Uterus (tissue), 2 donors: Measurements from ENCODE around the gene FASTK.

ENCODE experiments used
- POLR2A ChIP-seq, 2 donors: fragments of 450-650 bp; IDR thresholded peaks; one replicate each; pipeline ENCODE4 v1.6.1; 2016; ENCODE audit warnings: antibody characterized with exemption in 2 of 2, mild to moderate bottlenecking in 1 of 2, moderate library complexity in 1 of 2
- TF ChIP-seq, protein P1 (sequence below), 4 experiments: fragments of 200-600 bp in 2 of 4; fragments of 450-650 bp in 2 of 4; sonication (generic) in 2 of 4; IDR thresholded peaks; one replicate each; pipeline ENCODE4 v1.5.1; 2016 to 2019; ENCODE audit warnings: antibody characterized with exemption in 4 of 4, mild to moderate bottlenecking in 2 of 4, moderate library complexity in 1 of 4

DNA sequence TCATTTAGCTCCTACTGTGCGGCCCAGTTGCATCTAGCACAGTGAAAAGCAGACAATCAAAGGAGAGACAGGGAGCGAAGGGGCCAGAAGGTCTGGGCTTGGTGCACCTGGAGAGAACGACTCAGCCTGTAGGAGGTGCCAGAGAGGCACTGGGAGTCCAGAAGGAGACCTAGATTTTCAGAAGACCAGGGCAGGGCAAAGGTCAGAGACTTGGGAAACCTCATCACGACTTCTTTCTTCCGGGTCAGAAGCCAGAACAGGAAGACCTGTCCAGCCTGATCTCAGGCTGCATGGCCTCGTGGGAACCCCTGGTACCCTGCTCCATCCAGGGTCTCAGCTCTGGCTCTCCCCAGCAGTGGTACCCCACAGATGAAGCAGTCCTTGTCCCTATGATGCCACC is 10.8 kb upstream of the FASTK start:
- TF ChIP-seq, protein P1, sequence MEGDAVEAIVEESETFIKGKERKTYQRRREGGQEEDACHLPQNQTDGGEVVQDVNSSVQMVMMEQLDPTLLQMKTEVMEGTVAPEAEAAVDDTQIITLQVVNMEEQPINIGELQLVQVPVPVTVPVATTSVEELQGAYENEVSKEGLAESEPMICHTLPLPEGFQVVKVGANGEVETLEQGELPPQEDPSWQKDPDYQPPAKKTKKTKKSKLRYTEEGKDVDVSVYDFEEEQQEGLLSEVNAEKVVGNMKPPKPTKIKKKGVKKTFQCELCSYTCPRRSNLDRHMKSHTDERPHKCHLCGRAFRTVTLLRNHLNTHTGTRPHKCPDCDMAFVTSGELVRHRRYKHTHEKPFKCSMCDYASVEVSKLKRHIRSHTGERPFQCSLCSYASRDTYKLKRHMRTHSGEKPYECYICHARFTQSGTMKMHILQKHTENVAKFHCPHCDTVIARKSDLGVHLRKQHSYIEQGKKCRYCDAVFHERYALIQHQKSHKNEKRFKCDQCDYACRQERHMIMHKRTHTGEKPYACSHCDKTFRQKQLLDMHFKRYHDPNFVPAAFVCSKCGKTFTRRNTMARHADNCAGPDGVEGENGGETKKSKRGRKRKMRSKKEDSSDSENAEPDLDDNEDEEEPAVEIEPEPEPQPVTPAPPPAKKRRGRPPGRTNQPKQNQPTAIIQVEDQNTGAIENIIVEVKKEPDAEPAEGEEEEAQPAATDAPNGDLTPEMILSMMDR (IDR thresholded peaks at IDR 0.05) = peak in 1 of 4 experiments; percentile 25
- no peak for TF ChIP-seq POLR2A (IDR thresholded peaks at IDR 0.05)
